GM19452 (cell line): ENCODE results near the gene MYCBPAP.

Source experiments
- ATAC-seq: cut with Tn5 transposase; IDR thresholded peaks from one replicate; pipeline ENCODE4 v1.9.1; 2021; ENCODE audit not compliant: unreplicated experiment

MYCBPAP gene

GRCh38 chr17:50535407-50535806 lies 27.2 kb downstream of the MYCBPAP start:
- no peak for ATAC-seq

- ATAC-seq = no peak
Observed at GRCh38 chr17:50536683-50537646, 28.7 kb downstream of the MYCBPAP start.

- ATAC-seq = no peak
Observed at GRCh38 chr17:50537721-50538548, 29.7 kb downstream of the MYCBPAP start.

- ATAC-seq = no peak
Observed at GRCh38 chr17:50538549-50539410, 30.5 kb downstream of the MYCBPAP start.

GRCh38 chr17:50539762-50540559 lies 31.7 kb downstream of the MYCBPAP start:
- no peak for ATAC-seq

GRCh38 chr17:50540560-50541401 lies 32.5 kb downstream of the MYCBPAP start:
- ATAC-seq = no peak

GRCh38 chr17:50541402-50541715 lies 33.1 kb downstream of the MYCBPAP start:
- ATAC-seq = no peak

- peak; percentile 74 for ATAC-seq
Observed at GRCh38 chr17:50541716-50542688, 33.8 kb downstream of the MYCBPAP start.

GRCh38 chr17:50542795-50543774 lies 34.8 kb downstream of the MYCBPAP start:
- ATAC-seq = no peak

GRCh38 chr17:50544516-50544915 lies 36.3 kb downstream of the MYCBPAP start:
- no peak for ATAC-seq

- no peak for ATAC-seq
Observed at GRCh38 chr17:50545311-50545710, 37.1 kb downstream of the MYCBPAP start.

GRCh38 chr17:50546701-50547034 lies 38.4 kb downstream of the MYCBPAP start:
- ATAC-seq = no peak

GRCh38 chr17:50547035-50547735 lies 38.9 kb downstream of the MYCBPAP start, which contains the start of gene SPATA20:
SPATA20 (plus strand) TSS chr17:50547174; CDS start chr17:50547209, 35 bp downstream.
- peak; percentile 72 for ATAC-seq

GRCh38 chr17:50547736-50548083 lies 39.5 kb downstream of the MYCBPAP start:
- no peak for ATAC-seq

GRCh38 chr17:50548831-50549230 lies 40.6 kb downstream of the MYCBPAP start:
- no peak for ATAC-seq

- ATAC-seq = no peak
Observed at GRCh38 chr17:50549256-50549941, 41.2 kb downstream of the MYCBPAP start.
